ENCODE measurements around the gene GABRR2.

- TF ChIP-seq CTCF (conservative IDR thresholded peaks at IDR 0.05) = no peak
- TF ChIP-seq ZFX (IDR thresholded peaks at IDR 0.05) = no peak
These were observed 12.8 kb downstream of the GABRR2 start for GRCh38 chr6:89302195-89302770.

Measured in C4-2B (cell line).